ENCODE data around the gene CCDC171. TPM values are rescaled to one million over a fixed set of nuclear protein-coding genes. Genes with fewer than 3 reads are reported as not detected.
A peak's percentile ranks its signal among the peaks of the same experiment; 100 is the strongest.

The CCDC171 gene
- polyA plus RNA-seq, 3 donors, result 4.5 to 6.1 (median 4.5) TPM

GRCh38 chr9:15967068-15967467, 414.2 kb downstream of the CCDC171 start:
- DNase-seq (ENCODE audit: low read depth in 3 of 3, low spot score in 2 of 3), result no peak

- no peak for DNase-seq (ENCODE audit: low read depth in 3 of 3, low spot score in 2 of 3)
Observed at GRCh38 chr9:15972760-15973159, 419.9 kb downstream of the CCDC171 start.

- no peak for DNase-seq (ENCODE audit: low read depth in 3 of 3, low spot score in 2 of 3)
Observed at GRCh38 chr9:15975101-15975778, 422.4 kb downstream of the CCDC171 start.

GRCh38 chr9:15977438-15977837, 424.6 kb downstream of the CCDC171 start:
- peak in 2 of 3 donors; percentile 23 to 29 for DNase-seq (ENCODE audit: low read depth in 3 of 3, low spot score in 2 of 3)

GRCh38 chr9:15982182-15982581, 429.3 kb downstream of the CCDC171 start:
- DNase-seq (ENCODE audit: low read depth in 3 of 3, low spot score in 2 of 3), result peak in 1 of 3 donors; percentile 5

GRCh38 chr9:15999422-16000339, 446.8 kb downstream of the CCDC171 start:
- DNase-seq (ENCODE audit: low read depth in 3 of 3, low spot score in 2 of 3), result peak in 1 of 3 donors; percentile 9

- DNase-seq (ENCODE audit: low read depth in 3 of 3, low spot score in 2 of 3), result no peak
Observed at GRCh38 chr9:16000811-16001210, 448.0 kb downstream of the CCDC171 start.

GRCh38 chr9:16001856-16002255, 449.0 kb downstream of the CCDC171 start:
- DNase-seq (ENCODE audit: low read depth in 3 of 3, low spot score in 2 of 3), result no peak

- DNase-seq (ENCODE audit: low read depth in 3 of 3, low spot score in 2 of 3), result no peak
Observed at GRCh38 chr9:16002816-16003215, 450.0 kb downstream of the CCDC171 start.

GRCh38 chr9:16003785-16004184, 450.9 kb downstream of the CCDC171 start:
- DNase-seq (ENCODE audit: low read depth in 3 of 3, low spot score in 2 of 3), result no peak

- no peak for DNase-seq (ENCODE audit: low read depth in 3 of 3, low spot score in 2 of 3)
Observed at GRCh38 chr9:16004613-16005012, 451.8 kb downstream of the CCDC171 start.

GRCh38 chr9:16010221-16010620, 457.4 kb downstream of the CCDC171 start:
- DNase-seq (ENCODE audit: low read depth in 3 of 3, low spot score in 2 of 3), result no peak

- no peak for DNase-seq (ENCODE audit: low read depth in 3 of 3, low spot score in 2 of 3)
Observed at GRCh38 chr9:16012621-16013020, 459.8 kb downstream of the CCDC171 start.

GRCh38 chr9:16013366-16013765, 460.5 kb downstream of the CCDC171 start:
- no peak for DNase-seq (ENCODE audit: low read depth in 3 of 3, low spot score in 2 of 3)

GRCh38 chr9:16013826-16014225, 461.0 kb downstream of the CCDC171 start:
- DNase-seq (ENCODE audit: low read depth in 3 of 3, low spot score in 2 of 3), result no peak

GRCh38 chr9:16022228-16022627, 469.4 kb downstream of the CCDC171 start:
- DNase-seq (ENCODE audit: low read depth in 3 of 3, low spot score in 2 of 3), result no peak

GRCh38 chr9:16023446-16023845, 470.6 kb downstream of the CCDC171 start:
- no peak for DNase-seq (ENCODE audit: low read depth in 3 of 3, low spot score in 2 of 3)

Other genes starting within 250 kb of the CCDC171 start
- 1 to 10 TPM; 7.1 to 7.9 (median 7.3) TPM for gene TTC39B, start 245.8 kb upstream of the CCDC171 start, polyA plus RNA-seq (ENCODE audit: insufficient read length in 3 of 3)
- gene SNAPC3, start 130.2 kb upstream of the CCDC171 start, polyA plus RNA-seq (ENCODE audit: insufficient read length in 3 of 3), result 10 to 100 TPM; 41.9 to 43.7 (median 42.4) TPM
- gene PSIP1, start 42.1 kb upstream of the CCDC171 start, polyA plus RNA-seq (ENCODE audit: insufficient read length in 3 of 3), result 100 to 1,000 TPM; 205 to 252 (median 224) TPM

Data from right renal cortex interstitium (tissue), 3 donors.